HepG2 (cell line): ENCODE data around the gene GRAMD4. TPM values are rescaled to one million over a fixed set of nuclear protein-coding genes. Genes with fewer than 3 reads are reported as not detected.

Experiments used
- ATAC-seq: fragments of 200-7000 bp; cut with Tn5 transposase; 3 replicates; pipeline ENCODE4 v1.9.1; 2020; ENCODE audit warnings: mild to moderate bottlenecking, moderate library complexity
- BruUV-seq: library from RNA; stranded (reverse); fragments of 400-500 nt; replicated peaks from 2 replicates; lab custom pipeline; 2021; lab: Mats Ljungman, UMichigan
- CTCF ChIA-PET: fragments of 300-600 bp; formaldehyde crosslinking; extraction: SDS; loops from one replicate; lab custom pipeline; 2021; ENCODE audit warnings: low total read pairs, inconsistent platforms, low intra/inter-chr PET ratio; lab: Yijun Ruan, JAX
- POLR2A ChIA-PET: fragments of 350-600 bp; sonication (Branson Sonifier 250); formaldehyde crosslinking; loops from one replicate; lab custom pipeline; 2020; ENCODE audit warnings: antibody characterized with exemption, inconsistent platforms; lab: Yijun Ruan, JAX
- DNase-seq: peaks from one replicate; pipeline ENCODE4 v3.0.0-alpha.2; 2015; ENCODE audit warnings: low spot score
- FAIRE-seq: peaks from 3 replicates; lab custom pipeline; 2011; peaks lifted over from hg19 to GRCh38; lab: Jason Lieb, UNC
- H2AFZ ChIP-seq: one replicate; pipeline ENCODE4 v1.6.1; 2011; ENCODE audit warnings: low read length, inconsistent platforms
- H3K27ac ChIP-seq: fragments of 300-600 bp; 3 replicates; pipeline ENCODE4 v1.8.0; 2011; ENCODE audit warnings: mixed run types, mild to moderate bottlenecking, mixed read lengths, low read length, inconsistent platforms; ENCODE audit not compliant: insufficient read depth; ENCODE audit errors: extremely low read length
- H3K27me3 ChIP-seq, 2 experiments: fragments of 200-600 bp in 1 of 2; 2 replicates in 1 of 2; 3 replicates in 1 of 2; pipeline versions ENCODE4 v1.6.0 to v1.8.0; 2011; ENCODE audit warnings: low read length in 2 of 2, mild to moderate bottlenecking in 2 of 2, moderate library complexity in 2 of 2, inconsistent platforms in 1 of 2; ENCODE audit not compliant: insufficient read depth in 2 of 2, control insufficient read depth in 1 of 2
- H3K36me3 ChIP-seq, 2 experiments: fragments of 200-600 bp in 1 of 2; replicated peaks in 1 of 2; 2 replicates in 1 of 2; 3 replicates in 1 of 2; pipeline versions ENCODE4 v1.5.1 to v1.8.0; 2011; ENCODE audit warnings: low read length in 2 of 2, inconsistent platforms in 1 of 2; ENCODE audit not compliant: insufficient read depth in 2 of 2, control insufficient read depth in 1 of 2
- H3K4me1 ChIP-seq: 2 replicates; pipeline ENCODE4 v1.5.1; 2012; ENCODE audit warnings: low read length, inconsistent platforms; ENCODE audit not compliant: insufficient read depth
- H3K4me2 ChIP-seq: 2 replicates; pipeline ENCODE4 v1.6.0; 2011; ENCODE audit warnings: low read depth, low read length, inconsistent platforms
- H3K4me3 ChIP-seq, 3 experiments: fragments of 200-600 bp in 1 of 3; sonication (generic), shearing (Covaris generic) in 1 of 3; replicated peaks in 1 of 3; 2 replicates each; pipeline ENCODE4 v1.5.1; 2011 to 2016; ENCODE audit warnings: low read length in 3 of 3, inconsistent platforms in 2 of 3, low read depth in 2 of 3, mild to moderate bottlenecking in 2 of 3, control low read depth in 1 of 3, mixed read lengths in 1 of 3; ENCODE audit not compliant: insufficient read depth in 1 of 3
- H3K79me2 ChIP-seq: one replicate; pipeline ENCODE4 v1.6.1; 2011; ENCODE audit warnings: low read length, inconsistent platforms; ENCODE audit not compliant: insufficient read depth
- H3K9ac ChIP-seq: 2 replicates; pipeline ENCODE4 v1.6.0; 2011; ENCODE audit warnings: mild to moderate bottlenecking, low read depth, low read length, inconsistent platforms; ENCODE audit not compliant: insufficient read depth
- H3K9me3 ChIP-seq: 2 replicates; pipeline ENCODE4 v1.5.1; 2012; ENCODE audit warnings: mild to moderate bottlenecking, low read length
- H4K20me1 ChIP-seq: 2 replicates; pipeline ENCODE4 v1.6.0; 2011; ENCODE audit warnings: inconsistent platforms, mild to moderate bottlenecking, low read length, moderate library complexity; ENCODE audit not compliant: insufficient read depth
- ARID3A ChIP-seq: IDR thresholded peaks from 2 replicates; pipeline ENCODE4 v1.6.1; 2012; ENCODE audit warnings: low read depth, low read length, improper control_type of control experiment
- BATF2 ChIP-seq: sonication (generic); formaldehyde crosslinking; IDR thresholded peaks from 2 replicates; pipeline ENCODE4 v1.8.0; 2022; ENCODE audit warnings: mild to moderate bottlenecking, missing genetic modification reagents, moderate library complexity
- CBX5 ChIP-seq: sonication (generic); formaldehyde crosslinking; IDR thresholded peaks from 2 replicates; pipeline ENCODE4 v1.4.0; 2020; ENCODE audit warnings: missing genetic modification reagents, borderline replicate concordance
- DDIT3 ChIP-seq: sonication (generic); formaldehyde crosslinking; IDR thresholded peaks from 2 replicates; pipeline ENCODE4 v1.4.0; 2020; ENCODE audit warnings: mild to moderate bottlenecking, missing genetic modification reagents
- KLF12 ChIP-seq: sonication (generic); formaldehyde crosslinking; IDR thresholded peaks from 2 replicates; pipeline ENCODE4 v1.4.0; 2020; ENCODE audit warnings: missing genetic modification reagents, borderline replicate concordance
- PPARG ChIP-seq: conservative IDR thresholded peaks from 2 replicates; pipeline ENCODE4 v1.6.1; 2016; ENCODE audit warnings: missing biosample characterization, missing genetic modification reagents
- RFXANK ChIP-seq: IDR thresholded peaks from 2 replicates; pipeline ENCODE4 v1.6.1; 2016
- SMAD1 ChIP-seq: sonication (generic); formaldehyde crosslinking; IDR thresholded peaks from 2 replicates; pipeline ENCODE4 v1.4.0; 2020; ENCODE audit warnings: missing genetic modification reagents, low read depth, mild to moderate bottlenecking, borderline replicate concordance
- SPEN ChIP-seq: sonication (generic); formaldehyde crosslinking; IDR thresholded peaks from 2 replicates; pipeline ENCODE4 v1.5.1; 2020; ENCODE audit warnings: low read depth, mild to moderate bottlenecking, missing genetic modification reagents
- TCF12 ChIP-seq, 2 experiments: fragments of 450-650 bp in 1 of 2; sonication (generic) in 1 of 2; formaldehyde crosslinking in 1 of 2; IDR thresholded peaks; 2 replicates each; pipeline versions ENCODE4 v1.6.1 to v1.8.0; 2017 to 2022; ENCODE audit warnings: antibody characterized with exemption in 1 of 2, mild to moderate bottlenecking in 1 of 2, missing genetic modification reagents in 1 of 2, moderate library complexity in 1 of 2
- ZNF564 ChIP-seq: sonication (generic); formaldehyde crosslinking; IDR thresholded peaks from 2 replicates; pipeline ENCODE4 v1.8.1; 2023; ENCODE audit warnings: mild to moderate bottlenecking, missing genetic modification reagents
- whole genome bisulfite sequencing: methylation state at CpG from one replicate; pipeline ENCODE4 v1.1.6; 2017; ENCODE audit warnings: low lambda C conversion rate; 5-methylcytosine and 5-hydroxymethylcytosine counted together
- in situ Hi-C: cut with HindIII; loops from 2 replicates; pipeline ENCODE4 v1.10.0; 2017; ENCODE audit warnings: low pct_unique_long_range_greater_than_20kb; ENCODE audit not compliant: extremely low pct_ligation_motif_present
- intact Hi-C: fragments of 100-400 bp; cut with micrococcal nuclease; formaldehyde crosslinking; loops from one replicate; pipeline ENCODE4 v1.10.0; 2022; ENCODE audit not compliant: unreplicated experiment
- polyA plus RNA-seq, 8 experiments: library from polyadenylated mRNA; depleted of rRNA in 3 of 8; stranded (reverse) in 7 of 8; unstranded in 1 of 8; fragments of >200 nt; fragmentation: Illumina TruSeq in 4 of 8; extraction: Trizol in 4 of 8; gene quantifications; 2 replicates each; pipeline versions ENCODE4 v1.2.1 to v1.2.3, GENCODE V29; 2011 to 2016; ENCODE audit warnings: low read depth in 4 of 8, missing spikeins in 1 of 8, mixed read lengths in 1 of 8; ENCODE audit not compliant: insufficient read depth in 1 of 8
- total RNA-seq, 5 experiments: library from RNA; depleted of rRNA; stranded (reverse); fragments of >200 nt; fragmentation: Illumina TruSeq; extraction: Trizol; gene quantifications; 2 replicates each; pipeline ENCODE4 v1.2.3, GENCODE V29; 2016; ENCODE audit warnings: low read depth in 1 of 5
- TF ChIP-seq, protein P1 (sequence below), 2 experiments: sonication (generic) in 1 of 2; formaldehyde crosslinking in 1 of 2; IDR thresholded peaks; 2 replicates each; pipeline versions ENCODE4 v1.4.0 to v1.6.1; 2018 to 2020; ENCODE audit warnings: missing genetic modification reagents in 2 of 2, borderline replicate concordance in 1 of 2, low read depth in 1 of 2, mild to moderate bottlenecking in 1 of 2, missing biosample characterization in 1 of 2
- TF ChIP-seq, protein P2 (sequence below): IDR thresholded peaks from 2 replicates; pipeline ENCODE4 v1.4.0; 2020; ENCODE audit warnings: mild to moderate bottlenecking, missing genetic modification reagents

Gene GRAMD4
- total and polyA plus RNA-seq, 2 of the 13 experiments (the other 11 are each of a cell fraction or from before 2014, with no cell fraction given) = 15.2 to 15.7 TPM

GRCh38 chr22:46665151-46665695, 45.0 kb downstream of the GRAMD4 start (continued):
- TF ChIP-seq DDIT3 (CRISPR knock-in tag) = no peak
- TF ChIP-seq SMAD1 = no peak
- TF ChIP-seq PPARG (CRISPR knock-in tag) = no peak
- TF ChIP-seq KLF12 (CRISPR knock-in tag) = no peak
- TF ChIP-seq BATF2 (CRISPR knock-in tag) = no peak
- no peak for TF ChIP-seq ARID3A

DNA sequence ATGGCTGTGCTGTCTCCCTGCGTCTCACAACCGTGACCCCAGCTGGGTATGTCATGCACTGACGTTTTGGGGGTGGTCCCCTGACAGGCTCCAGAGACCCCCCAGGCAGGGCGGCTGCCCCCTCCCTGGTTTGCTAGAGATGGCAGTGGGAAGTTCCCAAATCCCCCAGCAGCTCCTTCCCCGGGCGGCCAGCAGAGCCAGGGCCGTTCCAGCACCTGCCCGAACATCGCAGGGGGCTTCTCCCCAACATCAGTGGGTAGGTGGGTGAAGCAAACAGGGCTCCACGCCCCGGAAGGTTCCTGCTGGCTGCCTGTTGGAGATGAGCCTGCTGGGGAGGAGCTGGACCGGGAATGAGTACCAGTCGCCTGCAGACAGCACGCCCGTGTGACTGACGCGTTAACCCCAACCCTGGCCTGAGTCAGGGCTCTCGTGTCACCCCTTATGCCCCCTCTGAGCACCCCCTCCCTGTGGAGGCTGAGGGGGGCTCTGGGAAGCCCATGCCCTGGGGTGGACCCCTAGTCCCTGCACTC, 45.6 kb downstream of the GRAMD4 start:
- Histone ChIP-seq H3K36me3 (peaks cover 6 to 13% of the 10 kb centered on the region in 2 experiments; a peak in 2 of 5 replicates), H3K4me3 (no peak overlapping the region), H3K9ac (no peak overlapping the region), H2AFZ (no peak overlapping the region), H3K27ac (no peak overlapping the region), H3K4me2 (no peak overlapping the region), H3K27me3 (no peaks in the 10 kb centered on the region), H3K4me1 (peaks cover 5% of the 10 kb centered on the region), H3K9me3 (no peaks in the 10 kb centered on the region), H4K20me1 (no peaks in the 10 kb centered on the region), H3K79me2 (no peaks in the 10 kb centered on the region)
- FAIRE-seq (no peak), DNase-seq (no peak), ATAC-seq (no peak)
- intact Hi-C loops (no loop called here), in situ Hi-C loops (loop anchor here (25.0 kb wide), 1 partner anchor 104 kb away; no protein-coding TSS in a partner anchor)
- 100% methylated on average over 3 of the region's 18 CpGs for WGBS
- ChIA-PET POLR2A (no interaction called here), CTCF (no interaction called here)
- no TSS peak for BruUV-seq
- TF ChIP-seq SPEN (CRISPR knock-in tag) (no peak), ZNF564 (CRISPR knock-in tag) (no peak), RFXANK (CRISPR knock-in tag) (no peak), CBX5 (CRISPR knock-in tag) (no peak), TCF12 (IDR thresholded peaks at IDR 0.05) (no peak), TCF12 (CRISPR knock-in tag; IDR thresholded peaks at IDR 0.05) (no peak)
- TF ChIP-seq, protein P1, sequence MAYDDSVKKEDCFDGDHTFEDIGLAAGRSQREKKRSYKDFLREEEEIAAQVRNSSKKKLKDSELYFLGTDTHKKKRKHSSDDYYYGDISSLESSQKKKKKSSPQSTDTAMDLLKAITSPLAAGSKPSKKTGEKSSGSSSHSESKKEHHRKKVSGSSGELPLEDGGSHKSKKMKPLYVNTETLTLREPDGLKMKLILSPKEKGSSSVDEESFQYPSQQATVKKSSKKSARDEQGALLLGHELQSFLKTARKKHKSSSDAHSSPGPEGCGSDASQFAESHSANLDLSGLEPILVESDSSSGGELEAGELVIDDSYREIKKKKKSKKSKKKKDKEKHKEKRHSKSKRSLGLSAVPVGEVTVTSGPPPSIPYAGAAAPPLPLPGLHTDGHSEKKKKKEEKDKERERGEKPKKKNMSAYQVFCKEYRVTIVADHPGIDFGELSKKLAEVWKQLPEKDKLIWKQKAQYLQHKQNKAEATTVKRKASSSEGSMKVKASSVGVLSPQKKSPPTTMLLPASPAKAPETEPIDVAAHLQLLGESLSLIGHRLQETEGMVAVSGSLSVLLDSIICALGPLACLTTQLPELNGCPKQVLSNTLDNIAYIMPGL (CRISPR knock-in tag; IDR thresholded peaks at IDR 0.05; ENCODE audit: borderline replicate concordance in 1 of 2, low read depth in 1 of 2) = no peak
- TF ChIP-seq, protein P2, sequence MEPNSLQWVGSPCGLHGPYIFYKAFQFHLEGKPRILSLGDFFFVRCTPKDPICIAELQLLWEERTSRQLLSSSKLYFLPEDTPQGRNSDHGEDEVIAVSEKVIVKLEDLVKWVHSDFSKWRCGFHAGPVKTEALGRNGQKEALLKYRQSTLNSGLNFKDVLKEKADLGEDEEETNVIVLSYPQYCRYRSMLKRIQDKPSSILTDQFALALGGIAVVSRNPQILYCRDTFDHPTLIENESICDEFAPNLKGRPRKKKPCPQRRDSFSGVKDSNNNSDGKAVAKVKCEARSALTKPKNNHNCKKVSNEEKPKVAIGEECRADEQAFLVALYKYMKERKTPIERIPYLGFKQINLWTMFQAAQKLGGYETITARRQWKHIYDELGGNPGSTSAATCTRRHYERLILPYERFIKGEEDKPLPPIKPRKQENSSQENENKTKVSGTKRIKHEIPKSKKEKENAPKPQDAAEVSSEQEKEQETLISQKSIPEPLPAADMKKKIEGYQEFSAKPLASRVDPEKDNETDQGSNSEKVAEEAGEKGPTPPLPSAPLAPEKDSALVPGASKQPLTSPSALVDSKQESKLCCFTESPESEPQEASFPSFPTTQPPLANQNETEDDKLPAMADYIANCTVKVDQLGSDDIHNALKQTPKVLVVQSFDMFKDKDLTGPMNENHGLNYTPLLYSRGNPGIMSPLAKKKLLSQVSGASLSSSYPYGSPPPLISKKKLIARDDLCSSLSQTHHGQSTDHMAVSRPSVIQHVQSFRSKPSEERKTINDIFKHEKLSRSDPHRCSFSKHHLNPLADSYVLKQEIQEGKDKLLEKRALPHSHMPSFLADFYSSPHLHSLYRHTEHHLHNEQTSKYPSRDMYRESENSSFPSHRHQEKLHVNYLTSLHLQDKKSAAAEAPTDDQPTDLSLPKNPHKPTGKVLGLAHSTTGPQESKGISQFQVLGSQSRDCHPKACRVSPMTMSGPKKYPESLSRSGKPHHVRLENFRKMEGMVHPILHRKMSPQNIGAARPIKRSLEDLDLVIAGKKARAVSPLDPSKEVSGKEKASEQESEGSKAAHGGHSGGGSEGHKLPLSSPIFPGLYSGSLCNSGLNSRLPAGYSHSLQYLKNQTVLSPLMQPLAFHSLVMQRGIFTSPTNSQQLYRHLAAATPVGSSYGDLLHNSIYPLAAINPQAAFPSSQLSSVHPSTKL (CRISPR knock-in tag) = no peak
